B cell (primary cell): ENCODE results near the gene ASIC4. TPM values are rescaled to one million over a fixed set of nuclear protein-coding genes. Genes with fewer than 3 reads are reported as not detected.

Experiments
- ATAC-seq: fragments of 200-7000 bp; cut with Tn5 transposase; one replicate; pipeline ENCODE4 v1.10.0; 2021; ENCODE audit warnings: low read depth, mild to moderate bottlenecking, moderate number of reproducible peaks, moderate library complexity
- CTCF ChIA-PET: fragments of 350-600 bp; sonication (Branson Sonifier 250); formaldehyde crosslinking; loops from one replicate; lab custom pipeline; 2021; ENCODE audit warnings: antibody characterized with exemption, inconsistent platforms; lab: Charles Lee
- POLR2A ChIA-PET: fragments of 350-600 bp; sonication (Branson Sonifier 250); formaldehyde crosslinking; loops from one replicate; lab custom pipeline; 2021; ENCODE audit warnings: antibody characterized with exemption; lab: Charles Lee
- DNase-seq: peaks from one replicate; pipeline ENCODE4 v3.0.0; 2013
- H2AFZ ChIP-seq: 2 replicates; pipeline ENCODE4 v1.6.1; 2012; ENCODE audit warnings: mild to moderate bottlenecking, low read depth, low read length; ENCODE audit not compliant: insufficient read depth, poor library complexity, severe bottlenecking
- H3K27ac ChIP-seq, 2 donors: 1 replicate in 1 of 2; 2 replicates in 1 of 2; pipeline ENCODE4 v1.5.1; 2012 to 2013; ENCODE audit warnings: low read length in 2 of 2, mild to moderate bottlenecking in 2 of 2, moderate library complexity in 1 of 2
- H3K27me3 ChIP-seq, 4 experiments: fragments of 200-600 bp in 1 of 4; sonication (generic) in 1 of 4; replicated peaks in 1 of 4; 1 replicate in 2 of 4; 2 replicates in 2 of 4; pipeline versions ENCODE4 v1.6.1 to v1.7.0; 2013 to 2016; ENCODE audit warnings: low read length in 3 of 4, mild to moderate bottlenecking in 2 of 4, mixed read lengths in 1 of 4, moderate library complexity in 1 of 4; ENCODE audit not compliant: insufficient read depth in 4 of 4, control insufficient read depth in 3 of 4; ENCODE audit errors: control extremely low read depth in 1 of 4
- H3K36me3 ChIP-seq, 2 experiments: replicated peaks in 1 of 2; 1 replicate in 1 of 2; 2 replicates in 1 of 2; pipeline versions ENCODE4 v1.6.1 to v1.7.1; 2013; ENCODE audit warnings: low read length in 1 of 2; ENCODE audit not compliant: insufficient read depth in 2 of 2, control insufficient read depth in 1 of 2; ENCODE audit errors: control extremely low read depth in 1 of 2, extremely low read depth in 1 of 2
- H3K4me1 ChIP-seq, 2 donors: fragments of 200-600 bp in 1 of 2; sonication (generic) in 1 of 2; 1 replicate in 1 of 2; 2 replicates in 1 of 2; pipeline versions ENCODE4 v1.5.1 to v1.6.1; 2013 to 2017; ENCODE audit warnings: low read length in 2 of 2; ENCODE audit not compliant: control insufficient read depth in 2 of 2, insufficient read depth in 2 of 2
- H3K4me2 ChIP-seq: replicated peaks from 2 replicates; pipeline ENCODE3; 2012; ENCODE audit warnings: mild to moderate bottlenecking, low read depth, low read length; ENCODE audit not compliant: poor library complexity, severe bottlenecking
- H3K4me3 ChIP-seq, 5 experiments: fragments of 200-600 bp in 1 of 5; sonication (generic) in 1 of 5; 1 replicate in 3 of 5; 2 replicates in 2 of 5; pipeline versions ENCODE4 v1.5.1 to v1.7.0; 2011 to 2016; ENCODE audit warnings: low read length in 4 of 5, mild to moderate bottlenecking in 4 of 5, low read depth in 2 of 5, control low read depth in 1 of 5, moderate library complexity in 1 of 5; ENCODE audit not compliant: insufficient read depth in 1 of 5; ENCODE audit errors: control extremely low read depth in 1 of 5, extremely low read depth in 1 of 5
- H3K79me2 ChIP-seq: fragments of 200-600 bp; sonication (generic); one replicate; pipeline ENCODE4 v1.6.0; 2016; ENCODE audit warnings: low read length; ENCODE audit not compliant: control insufficient read depth, insufficient read depth
- H3K9ac ChIP-seq: fragments of 200-600 bp; sonication (generic); 2 replicates; pipeline ENCODE4 v1.6.1; 2017; ENCODE audit warnings: mild to moderate bottlenecking, low read length, moderate library complexity
- H3K9me3 ChIP-seq, 3 donors: one replicate each; pipeline versions ENCODE4 v1.6.1 to v1.7.1; 2013; ENCODE audit warnings: low read length in 2 of 3; ENCODE audit not compliant: control insufficient read depth in 2 of 3, insufficient read depth in 1 of 3; ENCODE audit errors: control extremely low read depth in 1 of 3
- H4K20me1 ChIP-seq: 2 replicates; pipeline ENCODE4 v1.6.0; 2012; ENCODE audit warnings: mild to moderate bottlenecking, low read length; ENCODE audit not compliant: insufficient read depth, control insufficient read depth, poor library complexity, severe bottlenecking
- H3K27ac Mint-ChIP-seq: one replicate; pipeline ENCODE4 v1.8.0; 2021; ENCODE audit warnings: mixed read lengths
- H3K27me3 Mint-ChIP-seq: one replicate; pipeline ENCODE4 v1.8.0; 2021; ENCODE audit warnings: mixed read lengths
- H3K4me1 Mint-ChIP-seq: one replicate; pipeline ENCODE4 v1.8.0; 2021; ENCODE audit warnings: mixed read lengths
- H3K4me3 Mint-ChIP-seq: one replicate; pipeline ENCODE4 v1.8.0; 2021; ENCODE audit warnings: mixed read lengths
- H3K9me3 Mint-ChIP-seq: one replicate; pipeline ENCODE4 v1.8.0; 2022; ENCODE audit warnings: mixed read lengths; ENCODE audit not compliant: insufficient read depth
- CTCF ChIP-seq: fragments of 200-600 bp; IDR thresholded peaks from one replicate; pipeline ENCODE4 v1.8.0; 2022; ENCODE audit warnings: antibody characterized with exemption, mild to moderate bottlenecking
- EZH2 ChIP-seq: IDR thresholded peaks from 2 replicates; pipeline ENCODE4 v1.6.1; 2012; ENCODE audit warnings: borderline replicate concordance, low read depth, mild to moderate bottlenecking, moderate library complexity, low read length; ENCODE audit not compliant: insufficient read depth, poor library complexity, severe bottlenecking
- WGBS: methylation state at CpG from one replicate; pipeline ENCODE4 v1.1.5; 2013; ENCODE audit warnings: missing lambda C conversion rate; ENCODE audit not compliant: insufficient coverage; 5-methylcytosine and 5-hydroxymethylcytosine counted together
- intact Hi-C: fragments of 100-400 bp; cut with micrococcal nuclease; formaldehyde crosslinking; loops from one replicate; pipeline ENCODE4 v1.10.0; 2022
- polyA plus RNA-seq: library from polyadenylated mRNA; depleted of rRNA; stranded (reverse); fragments of >200 nt; gene quantifications from 2 replicates; pipeline ENCODE4 v1.2.3, GENCODE V29; 2012
- total RNA-seq, 2 donors: library from RNA; stranded (reverse); fragments of 120-200 nt in 1 of 2; gene quantifications; 1 replicate in 1 of 2; 2 replicates in 1 of 2; pipeline versions ENCODE4 v1.2.3 to v1.2.4, GENCODE V29; 2013 to 2022

ASIC4 gene
- total and polyA plus RNA-seq, 2 donors (not counting 1 experiment from before 2014, with no cell fraction given), result not detected

- WGBS, result 52% methylated on average over 11 of the region's 11 CpGs
- peaks cover 14 to 18% of the 10 kb centered on the region in 2 donors for H3K4me1 ChIP-seq
- H3K4me3 ChIP-seq, result no peak overlapping the region
- ATAC-seq, result no peak
- POLR2A ChIA-PET, result no interaction called here
- intact Hi-C loops, result no loop called here
- H3K4me1 Mint-ChIP-seq, result peaks cover 13% of the 10 kb centered on the region
- no peaks in the 10 kb centered on the region for H3K9me3 Mint-ChIP-seq
- H3K36me3 ChIP-seq, result no peaks in the 10 kb centered on the region
- peaks cover 0 to 8% (median 0%) of the 10 kb centered on the region in 3 donors for H3K9me3 ChIP-seq
- H3K4me3 Mint-ChIP-seq, result no peak overlapping the region
- CTCF ChIA-PET, result interaction anchor here (0.6 to 8.8 kb wide), 6 partner anchors 15 to 123 kb away, joined by 4 to 146 read pairs (median 63); partner anchors contain the start of gene GMPPA
- no peaks in the 10 kb centered on the region for H3K79me2 ChIP-seq
- DNase-seq, result no peak
- no peak overlapping the region for H3K9ac ChIP-seq
- H3K27me3 Mint-ChIP-seq, result peaks cover 77% of the 10 kb centered on the region
- H4K20me1 ChIP-seq, result no peaks in the 10 kb centered on the region
- no peak overlapping the region for H3K4me2 ChIP-seq
- H3K27ac Mint-ChIP-seq, result no peak overlapping the region
- peaks cover 1 to 76% (median 40%) of the 10 kb centered on the region in 4 experiments for H3K27me3 ChIP-seq
- TF ChIP-seq EZH2 (no peak), CTCF (no peak)
- H2AFZ ChIP-seq, result no peak overlapping the region
- no peak overlapping the region for H3K27ac ChIP-seq
Observed at GRCh38 chr2:219526320-219527075, 12.2 kb downstream of the ASIC4 start.

GRCh38 chr2:219527076-219527394 lies 12.8 kb downstream of the ASIC4 start:
- Histone ChIP-seq H3K27me3 (peaks cover 1 to 76% (median 37%) of the 10 kb centered on the region in 4 experiments), H3K79me2 (no peaks in the 10 kb centered on the region), H3K4me3 (no peak overlapping the region), H2AFZ (no peak overlapping the region), H3K4me2 (no peak overlapping the region), H3K36me3 (no peaks in the 10 kb centered on the region), H3K4me1 (peaks cover 14 to 15% of the 10 kb centered on the region in 2 donors), H3K9ac (no peak overlapping the region), H3K9me3 (peaks cover 0 to 4% (median 0%) of the 10 kb centered on the region in 3 donors), H3K27ac (no peak overlapping the region), H4K20me1 (no peaks in the 10 kb centered on the region)
- no peak for ATAC-seq
- POLR2A ChIA-PET, result no interaction called here
- Mint-ChIP-seq H3K4me3 (no peak overlapping the region), H3K4me1 (peaks cover 8% of the 10 kb centered on the region), H3K27me3 (peaks cover 74% of the 10 kb centered on the region), H3K27ac (no peak overlapping the region), H3K9me3 (no peaks in the 10 kb centered on the region)
- intact Hi-C loops, result no loop called here
- no peak for DNase-seq
- TF ChIP-seq CTCF (no peak), EZH2 (no peak)
- CTCF ChIA-PET, result interaction anchor here (0.6 to 8.8 kb wide), 6 partner anchors 14 to 124 kb away, joined by 4 to 146 read pairs (median 63); partner anchors contain the start of gene GMPPA
- 59% methylated on average over 5 of the region's 6 CpGs for WGBS
